ENCODE results near the gene CHD9NB.

- TF ChIP-seq YY1 (IDR thresholded peaks at IDR 0.05; ENCODE audit: insufficient read depth, insufficient read length), result no peak
- TF ChIP-seq SUZ12 (IDR thresholded peaks at IDR 0.05; ENCODE audit: extremely low read depth, insufficient read depth, insufficient read length), result no peak
- TF ChIP-seq ZNF274 (IDR thresholded peaks at IDR 0.05; ENCODE audit: low read depth, low read length), result no peak
These were observed 8.6 kb upstream of the CHD9NB start for GRCh38 chr16:53061256-53061655.

All from NT2/D1 (cell line).